Hepatocyte (in vitro differentiated cells): Measurements from ENCODE around the gene CDC42BPG. TPM values are rescaled to one million over a fixed set of nuclear protein-coding genes. Genes with fewer than 3 reads are reported as not detected.

Experiments used
- DNase-seq: peaks from one replicate; pipeline ENCODE4 v3.0.0-alpha.2; 2016; ENCODE audit warnings: low spot score
- H2AFZ ChIP-seq: fragments of 200-600 bp; sonication (generic); 2 replicates; pipeline ENCODE4 v1.6.0; 2016; ENCODE audit warnings: antibody characterized with exemption, mild to moderate bottlenecking
- H3K27ac ChIP-seq: fragments of 200-600 bp; sonication (generic); 2 replicates; pipeline ENCODE4 v1.5.1; 2016; ENCODE audit warnings: mild to moderate bottlenecking
- H3K27me3 ChIP-seq: fragments of 200-600 bp; sonication (generic); 2 replicates; pipeline ENCODE4 v1.6.1; 2016
- H3K36me3 ChIP-seq: fragments of 200-600 bp; sonication (generic); replicated peaks from 2 replicates; pipeline ENCODE4 v1.5.1; 2016; ENCODE audit warnings: low read depth; ENCODE audit not compliant: insufficient read depth
- H3K4me1 ChIP-seq: fragments of 200-600 bp; sonication (generic); 2 replicates; pipeline ENCODE4 v1.5.1; 2016; ENCODE audit warnings: mild to moderate bottlenecking, moderate library complexity; ENCODE audit not compliant: insufficient read depth
- H3K4me2 ChIP-seq: fragments of 200-600 bp; sonication (generic); 2 replicates; pipeline ENCODE4 v1.6.0; 2016
- H3K4me3 ChIP-seq: fragments of 200-600 bp; sonication (generic); 2 replicates; pipeline ENCODE4 v1.5.1; 2016; ENCODE audit warnings: mild to moderate bottlenecking
- H3K79me2 ChIP-seq: fragments of 200-600 bp; sonication (generic); 2 replicates; pipeline ENCODE4 v1.6.0; 2017; ENCODE audit warnings: mild to moderate bottlenecking
- H3K9me2 ChIP-seq: fragments of 200-600 bp; sonication (generic); replicated peaks from 2 replicates; pipeline ENCODE4 v1.6.0; 2017; ENCODE audit warnings: mild to moderate bottlenecking; ENCODE audit not compliant: insufficient read depth
- H3K9me3 ChIP-seq: fragments of 200-600 bp; sonication (generic); 2 replicates; pipeline ENCODE4 v1.5.1; 2016; ENCODE audit warnings: low read depth, mild to moderate bottlenecking
- H4K20me1 ChIP-seq: fragments of 200-600 bp; sonication (generic); 2 replicates; pipeline ENCODE4 v1.6.0; 2016; ENCODE audit warnings: mild to moderate bottlenecking; ENCODE audit not compliant: insufficient read depth, poor library complexity, severe bottlenecking
- EZH2 ChIP-seq: fragments of 200-600 bp; sonication (generic); IDR thresholded peaks from 2 replicates; pipeline ENCODE4 v1.6.1; 2016; ENCODE audit warnings: antibody characterized with exemption, mild to moderate bottlenecking, borderline replicate concordance
- EZH2phosphoT487 ChIP-seq: fragments of 200-600 bp; sonication (generic); IDR thresholded peaks from one replicate; pipeline ENCODE4 v1.6.1; 2018; ENCODE audit warnings: antibody characterized with exemption, mild to moderate bottlenecking, low read depth, moderate library complexity; ENCODE audit not compliant: unreplicated experiment, severe bottlenecking
- WGBS: methylation state at CpG from one replicate; pipeline ENCODE4 v1.1.6; 2016; ENCODE audit warnings: low lambda C conversion rate; ENCODE audit errors: missing lambda C conversion rate; 5-methylcytosine and 5-hydroxymethylcytosine counted together
- polyA plus RNA-seq: library from polyadenylated mRNA; unstranded; fragments of >200 nt; fragmentation: Nextera tagmentation; extraction: Ambion mirVana; gene quantifications from 2 replicates; pipeline ENCODE4 v1.2.1, GENCODE V29; 2016
- total RNA-seq: library from RNA; depleted of rRNA; stranded (reverse); fragments of >200 nt; gene quantifications from 2 replicates; pipeline ENCODE4 v1.2.3, GENCODE V29; 2014
- TF ChIP-seq, protein P1 (sequence below): fragments of 200-600 bp; sonication (generic); IDR thresholded peaks from 2 replicates; pipeline ENCODE4 v1.5.1; 2016; ENCODE audit warnings: antibody characterized with exemption, mild to moderate bottlenecking; ENCODE audit not compliant: poor library complexity

Gene CDC42BPG
- total and polyA plus RNA-seq, 2 experiments from 2014 or later, result 3.1 to 8.4 TPM

DNA sequence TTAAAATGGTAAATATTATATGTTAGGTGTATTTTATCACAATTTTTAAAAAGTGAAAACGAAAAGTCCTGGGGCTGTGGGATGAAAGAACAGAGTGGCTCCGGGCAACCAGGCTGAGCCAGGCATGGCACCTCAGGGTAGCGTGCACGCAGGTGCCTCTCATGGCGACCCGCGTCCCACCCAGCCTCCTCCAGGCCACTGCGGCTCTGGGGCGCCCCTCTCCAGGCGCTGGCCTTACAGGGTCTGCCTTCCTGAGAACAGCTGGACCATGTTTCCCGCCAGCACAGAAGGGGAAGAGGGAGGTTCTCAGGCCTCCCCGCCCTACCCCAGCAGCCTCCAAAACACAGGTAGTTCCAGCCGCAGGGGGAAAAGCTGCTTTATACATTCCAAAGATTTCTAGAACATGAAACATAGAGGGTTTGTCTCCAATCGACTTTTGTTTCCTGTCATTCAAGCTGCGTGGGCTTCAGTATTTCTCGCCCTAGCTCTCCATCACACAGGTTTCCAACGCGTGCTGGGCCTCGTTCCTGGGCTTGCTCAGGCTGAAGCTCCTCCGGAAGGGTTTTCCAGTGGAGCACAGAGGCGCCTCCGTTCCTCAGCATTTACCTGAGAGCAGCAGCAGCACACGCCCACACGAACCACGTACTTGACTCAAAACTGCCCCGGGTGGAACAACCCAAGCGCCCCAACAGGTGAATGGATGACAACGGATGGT is 23.5 kb upstream of the CDC42BPG start:
- Histone ChIP-seq H3K4me1 (peaks cover 71% of the 10 kb centered on the region), H3K27me3 (no peaks in the 10 kb centered on the region), H3K9me2 (no peaks in the 10 kb centered on the region), H3K27ac (peak overlapping the region; percentile 92), H3K9me3 (no peaks in the 10 kb centered on the region), H4K20me1 (peaks cover 16% of the 10 kb centered on the region), H2AFZ (no peak overlapping the region), H3K79me2 (peaks cover 93% of the 10 kb centered on the region), H3K36me3 (no peaks in the 10 kb centered on the region), H3K4me2 (no peak overlapping the region), H3K4me3 (no peak overlapping the region)
- no peak for DNase-seq
- 90% methylated on average over 28 of the region's 28 CpGs for WGBS
- no peak for TF ChIP-seq EZH2phosphoT487
- TF ChIP-seq, protein P1, sequence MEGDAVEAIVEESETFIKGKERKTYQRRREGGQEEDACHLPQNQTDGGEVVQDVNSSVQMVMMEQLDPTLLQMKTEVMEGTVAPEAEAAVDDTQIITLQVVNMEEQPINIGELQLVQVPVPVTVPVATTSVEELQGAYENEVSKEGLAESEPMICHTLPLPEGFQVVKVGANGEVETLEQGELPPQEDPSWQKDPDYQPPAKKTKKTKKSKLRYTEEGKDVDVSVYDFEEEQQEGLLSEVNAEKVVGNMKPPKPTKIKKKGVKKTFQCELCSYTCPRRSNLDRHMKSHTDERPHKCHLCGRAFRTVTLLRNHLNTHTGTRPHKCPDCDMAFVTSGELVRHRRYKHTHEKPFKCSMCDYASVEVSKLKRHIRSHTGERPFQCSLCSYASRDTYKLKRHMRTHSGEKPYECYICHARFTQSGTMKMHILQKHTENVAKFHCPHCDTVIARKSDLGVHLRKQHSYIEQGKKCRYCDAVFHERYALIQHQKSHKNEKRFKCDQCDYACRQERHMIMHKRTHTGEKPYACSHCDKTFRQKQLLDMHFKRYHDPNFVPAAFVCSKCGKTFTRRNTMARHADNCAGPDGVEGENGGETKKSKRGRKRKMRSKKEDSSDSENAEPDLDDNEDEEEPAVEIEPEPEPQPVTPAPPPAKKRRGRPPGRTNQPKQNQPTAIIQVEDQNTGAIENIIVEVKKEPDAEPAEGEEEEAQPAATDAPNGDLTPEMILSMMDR, result no peak
- TF ChIP-seq EZH2, result no peak

DNA sequence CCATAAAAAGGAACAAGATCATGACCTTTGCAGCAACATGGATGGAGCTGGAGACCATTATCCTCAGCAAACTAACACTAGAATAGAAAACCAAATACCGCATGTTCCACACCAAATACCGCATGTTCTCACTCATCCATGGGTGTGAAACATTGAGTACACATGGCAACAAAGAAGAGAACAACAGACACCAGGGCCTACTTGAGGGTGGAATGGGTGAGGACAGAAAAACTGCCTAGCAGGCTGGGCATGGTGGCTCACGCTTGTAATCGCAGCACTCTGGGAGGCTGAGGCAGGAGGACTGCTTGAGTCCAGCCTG is 21.7 kb upstream of the CDC42BPG start:
- no peaks in the 10 kb centered on the region for H3K27me3 ChIP-seq
- H2AFZ ChIP-seq, result no peak overlapping the region
- H3K4me2 ChIP-seq, result no peak overlapping the region
- H3K36me3 ChIP-seq, result no peaks in the 10 kb centered on the region
- no peaks in the 10 kb centered on the region for H3K9me3 ChIP-seq
- peaks cover 93% of the 10 kb centered on the region for H3K79me2 ChIP-seq
- H3K27ac ChIP-seq, result peak overlapping the region; percentile 92
- H3K4me3 ChIP-seq, result no peak overlapping the region
- peaks cover 61% of the 10 kb centered on the region for H3K4me1 ChIP-seq
- 97% methylated on average over 4 of the region's 4 CpGs for WGBS
- no peak for DNase-seq
- H4K20me1 ChIP-seq, result peaks cover 12% of the 10 kb centered on the region
- no peaks in the 10 kb centered on the region for H3K9me2 ChIP-seq
- TF ChIP-seq EZH2phosphoT487 (no peak), EZH2 (no peak)
- TF ChIP-seq, protein P1, result no peak

DNA sequence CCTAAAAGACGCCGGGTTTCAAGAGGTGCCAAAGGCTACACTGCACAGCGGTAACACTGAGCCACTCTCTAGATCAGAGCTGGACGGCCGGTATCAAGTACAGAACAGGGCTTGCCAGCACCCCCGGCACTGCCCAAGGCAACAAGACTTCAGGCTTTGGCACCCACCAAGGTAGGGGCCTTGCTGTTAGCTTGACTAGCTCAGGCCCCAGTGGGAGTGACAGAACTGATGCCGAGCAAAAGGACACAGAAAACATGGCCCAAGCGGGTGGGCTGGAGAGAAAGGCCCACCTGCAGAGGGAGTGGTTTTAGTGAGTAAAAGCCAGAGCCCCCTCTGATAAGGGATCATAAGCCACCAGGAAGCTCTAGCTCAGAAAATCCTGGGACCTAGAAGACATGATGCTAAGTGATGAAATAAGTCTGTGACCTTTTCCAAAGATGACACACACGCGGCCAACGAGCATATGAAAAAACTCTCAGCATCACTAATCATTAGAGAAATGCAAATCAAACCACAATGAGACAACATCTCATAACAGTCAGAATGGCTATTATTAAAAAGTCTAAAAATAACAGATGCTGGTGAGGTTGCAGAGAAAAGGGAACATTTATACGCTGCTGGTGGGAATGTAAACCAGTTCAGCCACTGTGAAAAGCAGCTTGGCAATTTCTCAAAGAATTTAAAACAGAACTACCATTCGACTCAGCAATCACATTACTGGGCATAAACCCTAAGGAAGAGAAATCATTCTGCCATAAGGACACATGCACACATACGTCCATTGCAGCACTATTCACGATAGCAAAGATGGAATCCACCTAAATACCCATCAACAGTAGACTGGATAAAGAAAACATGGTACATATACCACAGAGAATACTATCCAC is 21.1 kb upstream of the CDC42BPG start:
- Histone ChIP-seq H3K79me2 (peaks cover 95% of the 10 kb centered on the region), H4K20me1 (peaks cover 12% of the 10 kb centered on the region), H3K4me3 (no peak overlapping the region), H3K9me3 (no peaks in the 10 kb centered on the region), H3K4me1 (peaks cover 55% of the 10 kb centered on the region), H3K27ac (peak overlapping the region; percentile 92), H3K27me3 (no peaks in the 10 kb centered on the region), H2AFZ (no peak overlapping the region), H3K9me2 (no peaks in the 10 kb centered on the region), H3K4me2 (peak overlapping the region; percentile 67), H3K36me3 (no peaks in the 10 kb centered on the region)
- 91% methylated on average over 15 of the region's 15 CpGs for WGBS
- TF ChIP-seq EZH2phosphoT487 (no peak), EZH2 (no peak)
- TF ChIP-seq, protein P1, result no peak
- DNase-seq, result no peak
